VCaP (cell line): ENCODE measurements around the gene ANKRD13B.

Experiments
- H3K27ac ChIP-seq: fragments of 450-650 bp; 2 replicates; pipeline ENCODE4 v1.5.1; 2017
- CTCF ChIP-seq: fragments of 450-650 bp; conservative IDR thresholded peaks from 2 replicates; pipeline ENCODE4 v1.5.1; 2017; ENCODE audit warnings: mild to moderate bottlenecking, moderate library complexity

The ANKRD13B gene

GRCh38 chr17:29611351-29612093 lies 18.6 kb downstream of the ANKRD13B start:
- TF ChIP-seq CTCF, result no peak
- H3K27ac ChIP-seq, result no peak overlapping the region

GRCh38 chr17:29612094-29612403 lies 19.1 kb downstream of the ANKRD13B start:
- no peak for TF ChIP-seq CTCF
- H3K27ac ChIP-seq, result no peak overlapping the region

- no peak overlapping the region for H3K27ac ChIP-seq
Measured at GRCh38 chr17:29612404-29613280, 19.7 kb downstream of the ANKRD13B start.

GRCh38 chr17:29613352-29613837 lies 20.5 kb downstream of the ANKRD13B start:
- TF ChIP-seq CTCF, result no peak
- no peak overlapping the region for H3K27ac ChIP-seq

More at GRCh38 chr17:29612404-29613280, 19.7 kb downstream of the ANKRD13B start:
- no peak for TF ChIP-seq CTCF

- TF ChIP-seq CTCF, result no peak
- no peak overlapping the region for H3K27ac ChIP-seq
Measured at GRCh38 chr17:29613856-29614255, 20.9 kb downstream of the ANKRD13B start.

GRCh38 chr17:29614349-29615047 lies 21.6 kb downstream of the ANKRD13B start:
- no peak overlapping the region for H3K27ac ChIP-seq
- no peak for TF ChIP-seq CTCF

GRCh38 chr17:29615048-29615385 lies 22.1 kb downstream of the ANKRD13B start:
- H3K27ac ChIP-seq, result no peak overlapping the region
- no peak for TF ChIP-seq CTCF
